Fibroblast of skin of left quadriceps (primary cell): ENCODE results near the gene CYTL1.
A peak's percentile ranks its signal among the peaks of the same experiment; 100 is the strongest.
"Not testable (repeated sequence)": the region's sequence is repeated elsewhere in the genome, so short reads cannot be mapped to it uniquely, and the experiment has no call there.

Source experiments
- DNase-seq, 2 experiments: peaks; one replicate each; pipeline ENCODE4 v3.0.0-alpha.2; 2013; ENCODE audit warnings: low read depth in 2 of 2

CYTL1 gene, protein sequence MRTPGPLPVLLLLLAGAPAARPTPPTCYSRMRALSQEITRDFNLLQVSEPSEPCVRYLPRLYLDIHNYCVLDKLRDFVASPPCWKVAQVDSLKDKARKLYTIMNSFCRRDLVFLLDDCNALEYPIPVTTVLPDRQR

GRCh38 chr4:5019274-5019673, at the start of gene CYTL1:
Gene CYTL1 (minus strand): TSS chr4:5019458. CDS start chr4:5019445, 13 bp downstream.
- no peak for DNase-seq

DNA sequence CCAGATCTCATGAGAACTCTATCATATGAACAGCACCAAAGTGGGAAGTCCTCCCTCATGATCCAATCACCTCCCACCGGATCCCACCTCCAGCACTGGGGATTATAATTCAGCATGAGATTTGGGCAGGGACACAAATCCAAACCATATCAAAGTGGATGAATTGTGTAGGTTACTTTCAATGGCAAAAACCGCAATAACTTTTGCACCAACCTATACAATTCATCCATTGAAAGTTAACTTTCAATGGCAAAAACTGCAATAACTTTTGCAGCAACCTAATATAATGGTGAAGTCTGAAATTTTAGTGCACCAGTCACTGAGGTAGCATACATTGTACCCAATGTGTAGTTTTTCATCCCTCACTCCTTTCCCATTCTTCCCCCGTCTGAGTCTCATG, 48.6 kb upstream of the CYTL1 start:
- no peak for DNase-seq

- not testable (repeated sequence) for DNase-seq
Measured at GRCh38 chr4:5066968-5067367, 47.7 kb upstream of the CYTL1 start.

DNA sequence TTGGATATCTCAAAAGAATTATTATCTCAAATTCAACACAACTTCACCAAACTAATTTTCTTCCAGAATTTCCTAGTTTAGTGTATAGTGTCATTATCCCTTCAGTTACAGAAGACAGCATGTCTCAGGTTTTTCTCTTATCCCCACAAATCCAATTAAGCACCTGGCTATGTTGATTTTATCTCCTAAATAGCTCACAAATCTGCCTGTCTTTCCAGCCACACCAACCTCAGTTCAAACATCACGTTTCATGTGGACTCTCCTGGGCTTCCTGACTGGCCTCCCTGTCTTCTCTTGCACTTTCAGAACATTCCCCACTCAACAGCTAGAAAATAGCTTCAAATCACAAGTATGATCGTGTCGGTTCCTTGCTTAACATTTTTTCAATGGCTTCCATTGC, 46.8 kb upstream of the CYTL1 start:
- DNase-seq: no peak

DNA sequence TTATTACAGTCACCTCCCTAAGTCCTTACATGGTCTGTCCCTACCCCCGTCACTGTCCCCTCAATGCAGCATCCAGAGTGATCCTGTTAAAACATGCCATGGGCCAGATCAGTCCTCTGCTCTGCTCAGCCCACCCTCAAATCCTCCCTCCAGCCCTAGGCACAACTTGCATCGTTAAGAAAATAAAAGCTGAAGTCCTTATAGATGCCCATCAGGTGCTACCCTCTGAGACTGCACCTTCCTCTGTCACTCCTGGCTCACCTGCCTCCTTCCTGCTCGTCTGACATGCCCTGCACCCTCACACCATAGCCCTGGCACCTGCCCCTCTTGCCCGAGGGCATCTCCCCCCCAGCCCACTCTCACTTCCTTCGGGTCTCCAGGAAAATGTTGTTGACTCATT, 36.2 kb upstream of the CYTL1 start:
- DNase-seq: no peak

GRCh38 chr4:5054532-5054931, 35.3 kb upstream of the CYTL1 start:
- no peak for DNase-seq

DNA sequence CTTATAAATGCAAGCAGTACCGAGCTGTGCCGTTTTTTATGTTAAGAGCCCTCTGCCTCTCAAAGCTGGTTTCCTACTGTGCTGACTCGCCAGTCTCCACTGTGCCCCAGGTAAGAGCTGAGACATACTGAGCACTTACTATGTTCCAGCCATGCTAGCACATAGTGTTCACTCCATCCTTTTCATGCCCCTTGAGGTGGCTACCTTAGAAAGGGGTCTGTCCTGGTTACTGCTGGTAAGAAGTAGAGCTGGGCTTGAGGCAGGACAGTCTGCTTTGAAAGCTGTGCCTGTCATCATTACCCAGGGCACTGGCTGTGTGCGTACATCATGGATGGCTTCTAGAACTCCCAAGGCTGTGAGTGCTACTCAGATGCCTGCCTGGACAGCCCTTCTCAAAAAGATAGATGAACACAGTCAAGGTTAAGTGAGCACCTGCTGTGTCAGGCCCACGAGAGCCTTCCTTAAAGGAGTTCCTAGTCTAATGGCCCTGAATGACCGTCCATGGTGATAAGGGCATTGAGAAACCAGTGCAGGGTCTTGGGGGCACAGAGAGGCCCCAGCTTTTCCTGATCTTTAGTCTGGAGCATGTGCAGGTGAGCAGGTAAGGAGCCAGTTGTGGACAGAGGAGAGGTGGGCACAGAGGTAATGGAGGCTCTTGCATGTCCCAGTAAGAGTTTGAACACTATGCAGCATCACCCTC, 33.6 kb upstream of the CYTL1 start:
- no peak for DNase-seq

DNA sequence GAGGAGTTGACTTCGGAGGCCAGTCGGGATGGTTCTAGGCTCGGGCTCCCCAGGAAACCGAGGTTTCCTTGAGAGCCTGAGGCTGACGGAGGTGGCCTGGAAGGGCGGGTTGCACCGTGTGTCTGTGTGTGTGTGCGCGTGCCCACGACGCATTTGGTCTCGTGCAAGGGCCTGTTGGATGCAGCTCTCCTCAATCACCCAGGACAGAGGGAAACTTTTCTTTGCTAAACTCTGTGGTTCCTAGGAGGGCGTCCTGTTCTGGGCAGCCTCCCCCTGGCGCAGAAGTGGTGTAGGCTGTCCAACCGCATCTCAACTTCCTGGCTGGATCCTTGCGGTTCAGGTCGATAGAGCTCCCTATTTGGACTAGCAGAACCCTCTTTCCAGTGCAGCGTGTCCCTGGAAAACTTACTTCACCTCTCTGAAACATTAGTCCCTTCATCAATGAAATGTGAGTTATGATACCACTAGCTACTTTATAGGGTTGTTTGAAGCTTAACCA, 33.0 kb upstream of the CYTL1 start:
- no peak for DNase-seq

DNA sequence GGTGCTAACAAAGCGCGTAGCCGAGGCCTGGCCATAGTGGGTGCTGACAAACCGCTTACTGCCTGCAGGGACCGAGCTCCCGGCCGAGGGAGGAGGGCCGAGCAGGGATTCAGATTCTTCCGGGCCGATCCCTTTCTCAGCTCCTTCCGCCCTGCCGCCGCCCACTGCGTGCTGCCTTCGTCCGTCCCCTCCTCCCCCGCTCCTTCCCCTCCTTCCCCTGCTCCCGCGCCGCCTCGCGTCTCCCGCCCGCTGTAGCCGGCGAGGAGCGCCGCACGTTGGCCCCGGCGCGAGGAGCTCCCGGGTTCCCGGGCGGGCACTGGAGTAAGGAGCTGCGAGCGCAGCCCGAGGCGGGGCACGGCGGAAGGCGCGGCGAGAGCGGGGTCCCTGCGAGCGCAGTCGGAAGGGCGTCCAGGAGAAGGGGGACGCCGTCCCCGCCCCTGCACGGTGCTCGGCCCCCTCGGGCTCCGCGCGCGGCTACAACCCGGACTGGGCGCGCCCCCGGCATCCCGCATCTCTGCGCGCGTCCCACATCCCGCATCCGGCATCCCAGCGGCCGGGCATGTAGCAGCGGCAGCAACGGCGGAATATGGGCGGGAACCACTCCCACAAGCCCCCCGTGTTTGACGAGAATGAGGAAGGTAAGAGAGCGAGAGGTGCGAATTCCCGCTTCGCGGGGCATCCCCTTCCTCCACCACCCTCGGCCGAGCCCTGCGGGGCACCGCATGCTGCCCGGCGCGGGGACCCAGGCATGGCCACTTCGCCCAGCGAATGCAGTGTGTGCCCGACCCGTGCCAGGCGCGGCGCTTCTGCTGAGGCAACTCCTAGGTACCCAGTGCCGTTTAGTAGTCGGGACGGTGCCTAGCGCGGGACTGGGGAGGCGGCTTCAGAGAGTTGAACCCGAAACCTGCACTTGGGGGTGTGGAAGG, 32.3 kb upstream of the CYTL1 start, which contains the start of gene STK32B:
Gene STK32B (plus strand): TSS at position 203 of the 926 bp plus-strand sequence.
- DNase-seq: peak; percentile 34 to 42

GRCh38 chr4:5050520-5051277, 31.4 kb upstream of the CYTL1 start:
- DNase-seq: peak; percentile 39 to 49

DNA sequence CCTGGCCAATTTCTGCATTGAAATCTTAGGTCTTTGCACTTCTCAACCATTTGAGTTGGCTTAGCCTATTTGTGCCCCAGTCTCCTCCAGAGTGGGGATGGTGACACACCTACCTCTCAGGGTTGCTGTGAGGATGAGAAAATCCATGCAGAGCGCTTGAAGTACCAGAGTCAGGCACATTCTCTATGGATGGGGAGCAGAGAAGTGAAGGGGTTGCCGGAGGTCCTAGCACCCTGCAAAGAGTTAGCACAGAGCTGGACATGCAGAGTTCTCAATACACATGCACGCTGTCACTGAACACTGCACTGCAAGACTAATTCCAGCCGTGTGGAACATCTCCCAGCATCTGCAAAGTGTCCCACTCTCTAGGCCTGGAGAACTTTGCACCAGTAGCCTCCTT, 29.5 kb upstream of the CYTL1 start:
- DNase-seq: no peak

DNA sequence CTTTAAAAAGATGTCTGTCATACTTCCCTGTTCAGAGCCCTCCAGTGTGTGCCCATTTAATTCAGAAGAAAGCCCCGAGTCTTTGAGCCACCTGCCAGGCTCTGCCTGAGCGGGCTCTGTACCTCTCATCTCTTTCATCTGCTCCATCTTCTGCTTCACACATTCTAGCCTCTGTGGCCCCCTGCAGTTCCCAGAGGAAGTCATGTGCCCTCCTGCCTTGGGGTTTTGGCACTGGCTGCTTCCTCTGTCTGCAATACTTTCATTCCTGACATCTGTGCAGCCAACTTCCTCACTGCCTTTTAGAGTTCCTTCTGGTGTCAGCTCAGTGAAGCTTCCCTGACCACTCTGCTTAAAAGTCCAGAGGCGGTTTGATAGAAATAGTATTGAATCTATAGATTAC, 25.8 kb upstream of the CYTL1 start:
- DNase-seq: no peak

DNA sequence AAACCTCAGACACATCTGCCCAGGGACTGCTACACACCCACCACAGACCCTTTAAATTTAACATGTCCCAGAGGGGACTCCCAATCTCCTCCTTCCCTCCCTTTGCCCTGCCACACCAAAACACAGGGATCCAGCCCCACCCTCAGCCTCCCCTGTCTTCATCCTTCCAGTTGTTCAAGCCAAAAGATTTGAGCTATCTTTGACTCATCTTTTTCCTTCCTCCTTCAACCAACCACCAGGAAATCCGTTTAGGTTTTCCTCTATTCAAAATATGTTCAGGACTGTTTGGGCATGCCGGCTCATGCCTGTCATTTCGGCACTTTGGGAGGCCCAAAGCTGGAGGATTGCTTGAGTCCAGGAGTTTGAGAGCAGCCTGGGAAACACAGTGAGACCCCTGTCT, 25.1 kb upstream of the CYTL1 start:
- no peak for DNase-seq

DNA sequence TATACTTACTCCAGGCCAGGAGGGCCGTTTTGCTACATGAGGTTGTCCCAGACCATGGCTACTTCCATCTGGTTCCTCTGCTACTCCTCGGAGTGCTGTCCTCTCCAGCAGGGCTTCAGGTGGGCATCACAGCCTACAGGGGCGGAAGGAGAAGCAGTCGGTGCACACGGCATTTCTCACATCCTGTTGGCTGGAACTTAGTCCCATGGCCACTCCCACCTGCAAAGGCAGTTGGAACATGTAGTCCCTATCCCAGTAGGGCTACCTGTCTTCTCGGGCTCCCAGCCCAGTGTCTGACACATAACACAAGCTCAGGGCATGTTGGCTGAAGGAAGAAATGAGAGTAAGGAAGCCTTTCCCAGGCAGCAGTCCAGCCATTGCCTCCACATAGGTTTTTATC, 24.3 kb upstream of the CYTL1 start:
- no peak for DNase-seq

DNA sequence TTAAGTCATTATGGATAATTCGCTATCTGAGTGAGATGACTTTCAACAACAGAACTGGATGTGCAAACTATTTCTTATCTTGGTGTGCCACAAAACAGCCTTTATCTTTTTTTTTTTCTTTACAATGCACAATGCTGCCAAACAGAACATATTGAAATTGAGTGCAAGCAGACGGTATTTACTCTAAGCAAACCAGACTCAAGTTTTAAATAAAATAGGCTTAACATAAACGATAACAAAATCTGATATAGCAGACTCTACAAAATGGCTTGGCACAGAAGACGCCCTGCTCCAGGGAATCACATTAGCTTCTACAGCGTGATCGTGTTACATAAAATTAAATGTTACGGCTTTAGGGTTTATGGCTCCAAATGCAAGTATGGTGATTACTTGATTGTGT, 22.4 kb upstream of the CYTL1 start:
- no peak for DNase-seq

DNA sequence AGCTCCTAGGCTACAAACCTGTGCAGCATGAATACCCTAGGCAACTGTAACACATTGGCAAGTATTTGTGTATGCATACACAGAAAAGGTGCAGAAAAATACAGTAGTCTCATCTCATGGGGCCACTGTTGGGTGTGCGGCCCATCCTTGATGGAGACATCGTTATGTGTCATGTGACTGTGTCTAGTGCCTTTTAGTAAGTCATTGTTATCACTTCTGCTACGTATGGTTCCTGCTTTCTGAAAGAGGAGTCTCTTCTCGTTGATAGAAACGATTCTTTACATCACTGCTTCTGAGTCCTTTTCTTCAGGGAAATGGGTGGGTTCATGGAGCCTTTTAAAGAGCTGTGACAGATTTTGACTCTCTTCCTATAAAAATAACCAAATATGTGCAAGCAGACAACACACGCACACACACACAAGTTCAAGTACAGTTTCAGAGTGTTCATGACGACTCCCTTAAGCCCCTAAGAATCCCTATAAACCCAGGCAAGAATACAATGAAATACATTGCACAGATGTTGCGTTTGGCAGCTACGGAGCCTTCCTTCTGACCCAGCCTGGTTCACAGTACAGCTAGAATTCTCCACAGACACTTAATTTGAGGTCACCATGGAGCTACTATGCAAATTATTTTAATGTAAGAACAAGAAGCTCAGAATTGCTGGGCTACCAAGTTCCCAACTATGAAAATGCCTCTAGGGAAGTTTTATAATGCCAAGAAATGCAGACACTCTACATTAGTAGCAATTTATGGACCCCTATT, 21.8 kb upstream of the CYTL1 start:
- no peak for DNase-seq

DNA sequence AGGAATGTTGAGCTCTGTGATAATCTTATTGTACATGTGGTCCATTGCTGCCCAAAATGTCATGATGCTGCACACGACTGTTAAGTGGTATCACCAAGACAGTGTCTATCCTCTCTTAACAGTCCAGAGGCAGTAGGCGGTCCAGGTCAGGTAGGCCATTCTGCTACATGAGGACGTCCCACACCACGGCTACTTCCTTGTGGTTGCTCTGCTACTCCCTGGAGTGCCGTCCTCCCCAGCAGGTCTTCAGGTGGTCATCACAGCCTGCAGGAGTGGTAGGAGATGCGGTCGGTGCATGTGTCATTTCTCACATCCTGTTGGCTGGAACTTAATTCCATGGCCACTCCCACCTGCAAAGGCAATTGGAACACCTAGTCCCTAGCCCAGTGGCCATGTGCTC, 20.5 kb upstream of the CYTL1 start:
- no peak for DNase-seq

DNA sequence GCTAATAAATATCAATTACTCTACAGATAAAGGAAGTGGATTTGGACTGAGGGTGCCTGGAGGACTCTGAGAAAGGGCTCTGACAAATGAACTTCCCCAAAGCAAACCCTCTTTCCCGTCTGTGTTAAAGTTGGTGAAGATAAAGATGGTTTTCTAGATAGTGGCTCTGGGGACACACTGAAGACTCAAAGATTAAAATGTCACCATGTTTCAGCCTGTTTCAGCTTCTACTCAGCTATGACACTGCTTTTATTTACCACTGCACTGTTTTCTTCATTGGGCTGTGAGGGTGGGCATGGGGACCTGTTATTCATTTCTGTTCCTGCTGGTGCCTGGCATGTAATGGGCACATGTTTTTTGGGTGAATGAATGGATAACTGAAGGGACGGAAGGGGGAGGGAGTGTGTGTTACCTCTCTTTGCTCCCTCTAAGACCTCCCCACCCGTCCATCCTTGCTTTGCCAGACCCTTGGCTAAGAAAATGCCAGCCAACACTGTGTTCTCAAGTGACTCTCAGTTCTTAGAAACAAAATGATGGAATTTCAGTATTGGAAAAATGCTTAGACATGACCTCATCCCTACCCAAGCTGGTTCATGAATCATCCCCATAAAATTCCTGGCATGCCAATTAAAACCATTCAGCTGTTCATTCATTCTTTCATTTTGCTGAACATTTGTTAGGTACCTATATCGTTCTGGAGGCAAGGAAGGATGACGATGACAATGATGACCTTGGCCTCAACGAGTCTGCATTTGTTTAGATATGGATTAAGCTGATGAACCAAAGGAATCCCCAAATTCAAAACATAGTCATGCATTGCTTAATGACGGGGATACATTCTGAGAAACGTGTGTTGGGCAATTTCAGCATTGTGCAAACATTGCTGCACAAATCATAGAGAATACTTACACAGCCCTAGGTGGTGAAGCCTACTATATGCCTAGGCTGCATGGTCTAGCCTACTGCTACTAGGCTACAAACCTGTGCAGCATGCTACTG, 18.6 kb upstream of the CYTL1 start:
- peak; percentile 96 for DNase-seq

GRCh38 chr4:5036239-5036638, 17.0 kb upstream of the CYTL1 start:
- peak; percentile 88 for DNase-seq

DNA sequence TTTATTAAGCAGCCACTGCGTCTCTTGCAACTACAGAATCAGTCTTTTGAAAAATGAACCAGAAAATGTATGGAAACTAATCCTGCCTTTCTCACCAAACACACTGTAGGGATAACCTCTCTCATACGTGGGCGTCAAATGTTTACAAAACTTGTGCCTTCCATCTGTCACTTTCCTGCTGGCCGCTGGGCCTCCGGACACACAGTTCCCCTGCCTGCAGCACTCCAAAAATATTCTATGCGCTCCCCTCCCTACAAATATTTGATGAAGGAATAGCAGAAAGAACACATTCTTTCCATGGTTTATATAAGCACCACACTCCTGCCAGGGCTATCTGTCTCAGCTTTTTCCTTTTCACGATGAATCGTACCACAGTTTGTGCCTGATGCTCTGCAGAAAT, 14.9 kb upstream of the CYTL1 start:
- DNase-seq: no peak
